ENCODE results near the gene PROKR1.
"Not testable (repeated sequence)": the region's sequence is repeated elsewhere in the genome, so short reads cannot be mapped to it uniquely, and the experiment has no call there.

- TF ChIP-seq CTCF, POLR2A (IDR thresholded peaks at IDR 0.05): not testable (repeated sequence)
These were observed 34.5 kb downstream of the PROKR1 start for GRCh38 chr2:68677837-68678236.
